Medulla oblongata (tissue), 1 donor: Measurements from ENCODE around the gene IVD.

Experiments used
- DNase-seq: peaks from one replicate; pipeline ENCODE4 v3.0.0-alpha.2; 2015; ENCODE audit errors: extremely low spot score

IVD gene

DNA sequence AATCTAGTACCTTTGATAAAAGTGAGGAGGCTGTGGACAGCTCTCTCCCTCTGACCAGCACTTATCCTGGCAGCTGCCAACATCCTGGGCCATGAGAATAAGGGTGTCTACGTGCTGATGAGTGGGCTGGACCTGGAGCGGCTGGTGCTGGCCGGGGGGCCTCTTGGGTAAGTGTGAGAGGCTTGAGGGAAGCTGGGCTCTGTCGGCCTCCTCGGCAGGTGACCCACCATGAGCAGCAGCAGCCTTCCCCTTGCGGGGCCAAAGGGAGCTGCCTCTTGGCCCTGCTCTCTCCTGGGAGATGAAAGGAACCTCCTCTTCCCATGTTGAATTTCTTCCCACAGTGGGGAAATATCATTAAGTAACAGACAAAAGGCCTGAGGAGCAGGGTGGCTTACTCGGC, 9.2 kb downstream of the IVD start:
- no peak for DNase-seq

DNA sequence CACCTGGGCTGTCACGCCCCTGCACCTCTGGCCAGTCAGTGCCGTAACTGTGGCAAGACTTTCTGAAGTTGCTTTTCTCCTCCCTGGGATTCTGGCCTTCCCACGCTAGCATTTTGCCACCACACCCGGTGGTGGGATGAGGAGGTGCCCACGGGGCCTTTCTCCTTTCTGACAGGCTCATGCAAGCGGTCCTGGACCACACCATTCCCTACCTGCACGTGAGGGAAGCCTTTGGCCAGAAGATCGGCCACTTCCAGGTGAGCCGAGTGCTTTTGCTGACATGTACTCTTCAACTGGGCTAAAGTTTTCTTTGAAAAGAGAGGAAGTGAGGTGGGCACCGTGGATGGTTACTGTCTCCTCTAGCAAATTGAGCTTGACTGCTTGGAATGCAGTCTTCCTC, 9.6 kb downstream of the IVD start:
- no peak for DNase-seq

DNA sequence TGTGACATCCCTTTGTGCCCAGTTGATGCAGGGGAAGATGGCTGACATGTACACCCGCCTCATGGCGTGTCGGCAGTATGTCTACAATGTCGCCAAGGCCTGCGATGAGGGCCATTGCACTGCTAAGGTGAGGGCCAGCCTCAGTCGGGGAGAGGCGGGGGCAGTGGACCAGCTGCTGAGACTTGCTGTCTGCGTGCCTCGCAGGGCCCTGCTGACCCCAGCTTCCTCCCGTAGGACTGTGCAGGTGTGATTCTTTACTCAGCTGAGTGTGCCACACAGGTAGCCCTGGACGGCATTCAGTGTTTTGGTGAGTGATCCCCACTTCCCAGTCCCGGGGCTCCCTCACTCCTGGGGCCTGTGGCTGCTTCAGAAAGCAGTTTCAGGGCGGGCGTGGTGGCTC, 10.5 kb downstream of the IVD start:
- no peak for DNase-seq

DNA sequence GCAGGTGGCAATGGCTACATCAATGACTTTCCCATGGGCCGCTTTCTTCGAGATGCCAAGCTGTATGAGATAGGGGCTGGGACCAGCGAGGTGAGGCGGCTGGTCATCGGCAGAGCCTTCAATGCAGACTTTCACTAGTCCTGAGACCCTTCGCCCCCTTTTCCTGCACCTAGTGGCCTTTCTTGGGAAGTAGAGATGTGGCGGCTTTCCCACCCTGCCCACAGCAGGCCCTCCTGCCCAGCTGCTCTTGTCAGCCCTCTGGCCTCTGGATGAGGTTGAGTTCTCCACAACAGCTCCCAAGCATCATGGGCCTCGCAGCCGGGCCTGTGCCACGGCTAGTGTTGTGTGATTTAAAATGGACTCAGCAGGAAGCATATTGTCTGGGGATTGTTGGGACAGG, 12.5 kb downstream of the IVD start:
- DNase-seq, result no peak

DNA sequence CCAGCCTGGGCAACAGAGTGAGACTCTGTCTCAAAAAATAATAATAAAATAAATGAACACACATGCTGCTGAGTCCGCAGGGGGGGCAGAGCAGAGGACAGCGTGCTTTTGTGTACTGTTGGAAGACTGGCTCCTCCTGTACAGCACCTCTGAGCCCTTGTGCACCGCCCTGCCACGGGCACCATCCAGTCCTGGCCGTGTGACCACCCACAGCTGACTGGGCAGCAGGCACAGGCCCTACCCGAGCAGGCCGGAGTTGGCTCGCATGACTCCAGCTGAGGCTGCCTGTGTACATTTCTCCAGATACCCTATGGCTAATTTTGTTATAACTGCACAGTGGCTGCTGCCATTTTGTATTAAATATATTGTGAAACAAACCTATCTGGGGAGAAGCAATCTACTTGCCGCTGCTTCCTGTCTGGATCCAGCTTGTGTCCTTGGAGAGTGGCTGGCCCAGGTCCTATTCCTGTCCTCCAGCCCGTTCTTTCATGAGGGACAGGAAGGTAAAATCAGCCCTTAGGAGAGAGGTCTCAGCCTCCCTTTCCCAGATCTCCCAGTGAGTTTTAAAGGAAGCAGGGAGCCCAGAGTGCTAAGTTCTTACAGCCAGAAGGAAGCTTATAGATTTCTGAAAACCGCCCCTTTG, 14.6 kb downstream of the IVD start:
- no peak for DNase-seq

DNA sequence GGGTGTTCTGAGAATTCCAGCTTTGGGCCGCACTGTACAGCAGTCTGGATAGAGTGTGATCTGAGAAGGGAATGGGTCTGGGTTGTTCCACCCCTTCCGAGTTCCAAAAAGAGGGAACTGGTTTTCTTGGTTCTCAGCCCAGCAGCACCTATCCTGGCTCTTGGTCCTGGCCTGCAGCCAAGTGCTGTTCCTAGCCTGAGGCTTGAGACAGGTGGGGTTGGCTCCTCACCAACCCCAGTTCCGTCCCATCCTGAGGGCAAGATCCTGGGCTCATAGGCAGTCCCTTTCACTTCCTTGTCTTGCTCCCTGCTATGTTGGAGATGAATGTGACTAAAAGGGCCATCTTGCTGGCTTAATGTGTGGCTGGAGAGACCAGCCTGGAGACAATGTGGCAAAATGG, 15.2 kb downstream of the IVD start:
- DNase-seq, result no peak

DNA sequence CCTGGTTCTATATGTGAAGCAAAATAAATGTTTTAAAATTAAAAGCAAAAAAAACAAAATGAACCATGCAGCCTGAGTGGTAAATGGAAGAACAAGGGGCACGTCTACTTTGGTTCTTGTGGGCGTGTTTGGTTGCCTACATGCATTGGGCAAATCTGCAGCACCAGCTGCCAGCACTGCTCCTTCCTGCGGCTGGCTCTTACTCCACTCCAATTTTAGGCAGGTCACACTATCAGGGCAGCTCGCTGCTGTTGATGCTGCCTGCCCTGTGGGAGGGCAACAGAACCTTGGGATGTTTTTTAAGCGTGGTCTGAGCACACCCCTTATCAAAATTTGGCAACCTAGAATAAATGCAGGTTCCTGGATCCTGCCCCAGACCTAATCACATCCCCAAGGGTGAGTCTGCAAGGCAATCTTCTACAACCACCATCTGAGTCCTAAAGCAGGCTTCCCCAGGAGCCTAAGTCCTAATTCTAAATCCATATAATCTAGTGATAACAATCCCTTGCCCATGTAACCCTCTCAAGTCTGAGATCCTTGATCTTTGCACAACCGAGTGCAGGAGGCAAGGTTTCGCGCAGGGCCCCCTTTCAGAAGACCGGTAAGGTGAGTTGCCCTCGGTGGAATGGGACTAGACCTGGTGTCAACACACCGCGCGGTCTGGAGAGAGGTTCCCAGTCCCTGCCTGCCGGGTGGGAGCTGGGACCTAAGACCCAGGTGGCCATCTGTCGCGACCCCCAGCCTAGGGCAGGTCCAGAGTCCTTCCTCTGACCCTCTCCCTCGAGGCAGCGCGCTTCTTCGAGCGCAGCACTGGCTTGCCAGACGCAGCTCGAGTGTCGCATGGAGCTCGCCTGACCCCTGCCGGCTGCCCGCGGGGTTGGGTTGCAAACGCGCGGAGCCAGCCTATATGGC, 15.9 kb downstream of the IVD start:
- DNase-seq, result peak; percentile 75

DNA sequence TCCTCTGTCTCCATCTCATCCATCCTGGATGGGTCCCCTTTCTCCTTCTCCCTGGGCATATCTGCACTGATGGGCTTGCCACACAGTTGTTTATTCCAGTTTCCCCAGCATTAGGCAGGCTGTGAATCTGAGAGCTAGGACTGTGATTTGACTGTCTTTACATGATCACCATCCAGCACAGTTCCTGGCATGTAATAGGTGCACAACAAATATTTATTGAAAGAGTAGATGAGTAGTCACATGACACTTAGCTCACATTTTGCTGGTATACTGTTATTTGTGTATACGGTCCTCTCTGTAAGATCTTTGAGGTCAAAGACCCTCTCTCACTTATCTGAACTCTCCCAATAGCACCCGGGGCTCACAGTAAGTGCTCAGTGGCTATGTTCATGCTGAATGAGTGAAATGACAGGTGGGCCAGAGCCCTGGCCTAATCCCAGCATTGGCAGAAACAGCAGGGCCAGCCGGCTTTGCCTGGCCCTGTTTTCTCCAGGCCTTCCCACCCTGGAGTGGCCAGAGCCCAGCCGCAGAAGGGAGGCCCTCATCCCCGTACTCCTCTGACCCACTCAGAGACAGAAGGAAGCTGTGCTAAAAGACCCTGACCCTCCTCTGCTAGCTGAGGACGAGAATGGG, 19.0 kb downstream of the IVD start:
- no peak for DNase-seq

DNA sequence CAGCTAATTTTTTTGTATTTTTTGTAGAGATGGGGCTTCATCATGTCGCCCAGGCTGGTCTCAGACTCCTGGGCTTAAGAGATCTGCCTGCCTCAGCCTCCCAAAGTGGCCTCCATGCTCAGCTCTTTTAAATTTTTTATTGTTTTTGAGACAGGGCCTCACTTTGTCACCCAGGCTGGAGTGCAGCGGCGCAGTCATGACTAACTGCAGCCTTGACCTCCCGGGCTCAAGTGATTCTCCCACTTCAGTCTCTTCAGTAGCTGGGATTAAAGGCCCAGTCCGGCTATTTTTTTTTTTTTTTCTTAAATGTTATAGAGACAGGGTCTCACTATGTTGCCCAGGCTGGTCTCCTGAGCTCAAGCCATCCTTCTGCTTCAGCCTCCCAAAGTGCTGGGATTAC, 20.1 kb downstream of the IVD start:
- no peak for DNase-seq

DNA sequence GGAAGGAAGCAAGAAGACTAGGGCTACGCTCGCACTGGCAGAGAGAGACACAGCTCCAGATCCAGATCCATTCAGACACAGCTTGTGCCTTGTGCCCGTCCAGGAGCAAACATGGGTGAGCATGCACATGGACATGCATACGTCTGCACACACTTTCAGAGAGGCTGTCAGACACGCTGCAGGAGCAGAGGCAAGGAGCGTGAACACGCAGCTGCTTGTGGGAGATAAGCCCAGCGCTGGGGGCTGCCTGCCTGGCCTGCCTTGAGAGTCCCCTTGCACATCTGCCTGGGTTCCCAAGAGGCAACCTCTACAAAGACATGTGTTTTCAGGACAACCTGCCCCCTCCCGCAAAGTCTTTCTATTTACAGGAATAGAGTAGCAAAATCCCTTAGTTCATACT, 21.6 kb downstream of the IVD start:
- no peak for DNase-seq

DNA sequence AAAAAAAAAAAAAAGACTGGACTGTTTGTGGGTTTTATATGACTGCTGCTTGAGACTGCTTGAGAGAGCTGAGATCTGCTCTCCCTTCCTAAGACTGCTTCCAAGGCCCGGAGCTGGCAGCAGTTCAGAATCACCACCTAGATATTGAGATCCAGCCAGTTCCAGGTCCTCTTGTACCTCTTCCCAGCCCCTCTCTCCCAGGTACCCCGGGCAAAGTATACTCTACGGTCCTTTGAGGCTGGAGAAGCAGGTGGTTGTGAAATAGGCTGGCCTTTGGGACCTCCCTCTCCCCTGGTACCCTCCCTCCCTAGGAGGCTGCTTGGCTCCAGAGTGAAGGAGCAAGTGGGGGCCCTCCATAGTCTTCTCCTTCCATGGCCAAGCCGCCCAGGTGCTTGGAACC, 22.6 kb downstream of the IVD start:
- no peak for DNase-seq

DNA sequence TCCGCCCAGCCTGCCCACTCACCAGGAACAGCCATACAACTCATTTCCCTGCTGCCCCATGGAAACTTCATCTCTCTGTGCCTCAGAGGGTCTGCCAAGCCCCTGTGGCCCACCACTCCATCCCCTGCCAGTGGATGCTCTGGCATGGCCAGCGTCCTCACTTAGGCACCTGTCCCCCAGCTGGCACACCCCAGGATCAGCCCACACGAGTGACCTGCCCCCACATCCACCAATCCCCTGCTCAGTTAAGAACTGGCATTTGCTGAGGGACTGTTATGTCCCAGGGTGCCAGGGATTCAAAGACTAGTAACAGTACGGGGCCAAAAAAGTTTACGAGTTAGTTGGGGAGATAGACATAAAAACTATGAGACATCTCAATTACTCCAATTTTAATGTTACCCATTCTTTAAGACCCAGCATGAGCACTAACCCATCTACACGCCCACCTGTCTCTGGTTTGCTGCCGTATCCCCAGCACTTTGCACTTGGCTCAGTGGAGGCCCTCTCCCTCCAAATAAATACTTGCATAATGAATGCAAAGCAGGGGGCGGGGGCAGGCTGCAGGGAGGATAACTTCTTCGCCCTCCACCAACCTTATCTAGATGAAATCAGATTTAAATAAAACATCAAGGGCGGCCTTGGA, 23.6 kb downstream of the IVD start:
- DNase-seq, result no peak

DNA sequence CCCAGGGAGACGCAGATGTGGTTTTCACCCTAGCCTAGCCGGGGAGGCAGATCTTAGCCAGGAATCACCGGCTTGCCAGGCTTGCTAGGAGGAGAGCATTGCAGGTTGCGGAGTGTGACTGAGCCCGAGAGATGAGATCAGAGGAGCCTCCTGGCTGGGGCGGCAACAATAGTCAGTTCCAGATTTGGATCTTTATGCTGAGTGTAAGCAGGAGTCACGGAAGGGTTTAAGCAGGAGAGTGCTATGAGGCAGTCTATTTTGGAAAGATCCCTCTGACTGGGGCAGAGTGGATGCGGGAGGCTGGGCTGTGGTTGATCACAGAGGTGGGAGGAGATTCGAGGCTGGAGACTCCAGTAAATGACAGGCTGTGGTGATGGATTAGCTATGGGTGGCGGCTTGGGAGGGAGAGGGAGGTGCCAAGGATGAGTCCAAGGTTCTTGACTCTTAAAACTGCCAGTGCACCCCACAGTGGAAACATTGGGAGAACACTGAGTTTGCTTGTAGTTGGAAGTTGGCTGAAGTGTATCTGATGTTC, 24.7 kb downstream of the IVD start:
- no peak for DNase-seq

DNA sequence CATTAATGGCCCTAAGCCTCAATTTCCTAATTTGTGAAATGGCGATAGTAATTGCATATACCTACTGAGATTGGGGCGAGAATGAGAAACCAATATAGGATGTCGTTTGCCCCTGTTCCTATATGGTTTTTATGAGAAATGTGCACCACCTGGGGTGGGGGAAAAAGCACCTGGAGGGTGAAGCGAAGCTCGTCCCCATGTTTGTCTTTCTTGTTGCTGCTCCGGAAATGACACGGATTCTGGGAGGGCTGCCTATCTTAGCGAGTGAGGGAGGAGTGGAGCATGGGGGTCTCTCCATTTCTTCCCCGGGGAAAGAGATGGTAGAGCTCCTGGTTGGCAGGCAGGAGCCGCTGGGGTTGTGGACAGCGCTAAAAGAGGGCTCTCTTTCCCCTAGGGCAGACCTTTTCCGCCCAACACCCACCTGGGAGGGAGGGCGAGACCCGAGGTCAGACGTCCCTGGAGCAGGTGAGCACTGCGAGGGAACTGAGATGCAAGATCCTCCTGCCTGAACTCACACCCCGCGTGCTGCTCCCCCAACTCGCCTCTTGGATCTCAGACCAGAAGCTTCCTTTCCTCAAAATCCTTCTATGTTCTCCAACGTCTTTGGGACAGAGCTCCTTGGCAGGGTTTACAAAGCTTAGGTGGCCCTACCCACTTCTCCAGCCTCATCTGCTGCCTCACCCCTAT, 29.6 kb downstream of the IVD start:
- no peak for DNase-seq

DNA sequence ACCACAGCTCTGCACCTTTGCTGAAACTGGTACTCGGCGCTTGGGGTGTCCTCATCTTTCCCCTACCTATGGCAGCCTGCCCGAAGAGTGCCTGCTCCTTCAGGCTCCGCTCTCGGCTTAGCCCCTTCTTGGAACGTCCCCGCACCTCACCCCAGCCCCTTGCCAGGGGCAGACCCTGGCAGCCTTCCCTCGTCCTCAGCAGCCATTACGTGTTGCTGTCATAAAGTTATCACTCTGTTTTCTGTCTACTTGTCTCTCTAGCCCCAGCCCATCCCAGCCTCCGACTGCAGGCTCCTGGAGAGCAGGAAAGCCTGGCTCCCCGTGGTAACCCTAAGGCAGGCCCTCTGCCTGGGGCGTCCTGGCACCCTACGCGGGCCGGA, 30.1 kb downstream of the IVD start:
- no peak for DNase-seq

DNA sequence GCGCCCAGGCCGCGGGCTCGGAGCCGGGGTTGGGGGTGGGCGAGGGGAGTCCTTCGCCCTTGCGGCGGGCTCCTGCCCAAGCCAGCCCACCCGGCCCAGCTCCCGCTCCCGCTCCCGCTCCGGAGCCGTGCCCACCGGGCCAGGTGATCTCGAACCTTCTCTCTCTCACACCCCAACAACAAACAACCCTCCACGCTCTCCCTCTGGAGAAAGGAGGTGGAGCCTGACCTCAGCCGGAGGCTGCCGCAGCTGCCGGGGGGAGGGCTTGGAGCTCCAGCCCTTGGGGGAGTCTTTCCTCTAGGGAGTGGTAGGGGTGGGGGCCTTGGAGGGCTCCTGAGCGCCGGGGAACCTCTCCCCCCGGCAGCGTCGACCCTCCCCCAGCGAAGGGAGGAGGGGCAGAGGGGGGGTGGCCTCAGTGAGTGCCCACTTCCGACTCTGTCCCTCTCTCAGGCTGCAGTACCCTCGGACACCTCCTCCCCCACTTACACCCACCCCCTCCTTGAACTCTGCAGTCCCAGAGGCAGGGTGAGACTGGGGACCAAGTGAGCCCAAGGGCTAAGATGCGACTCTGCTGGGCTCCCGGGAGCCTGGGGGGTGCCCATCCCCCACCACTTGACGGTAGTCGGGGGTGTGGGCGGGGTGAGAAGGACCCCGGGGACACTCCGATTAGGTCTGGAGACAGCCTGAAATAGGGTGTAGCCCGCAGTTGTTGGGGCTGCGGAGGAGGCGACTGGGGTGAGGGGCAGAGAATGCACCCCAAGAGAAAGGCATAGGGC, 30.7 kb downstream of the IVD start:
- DNase-seq, result no peak

DNA sequence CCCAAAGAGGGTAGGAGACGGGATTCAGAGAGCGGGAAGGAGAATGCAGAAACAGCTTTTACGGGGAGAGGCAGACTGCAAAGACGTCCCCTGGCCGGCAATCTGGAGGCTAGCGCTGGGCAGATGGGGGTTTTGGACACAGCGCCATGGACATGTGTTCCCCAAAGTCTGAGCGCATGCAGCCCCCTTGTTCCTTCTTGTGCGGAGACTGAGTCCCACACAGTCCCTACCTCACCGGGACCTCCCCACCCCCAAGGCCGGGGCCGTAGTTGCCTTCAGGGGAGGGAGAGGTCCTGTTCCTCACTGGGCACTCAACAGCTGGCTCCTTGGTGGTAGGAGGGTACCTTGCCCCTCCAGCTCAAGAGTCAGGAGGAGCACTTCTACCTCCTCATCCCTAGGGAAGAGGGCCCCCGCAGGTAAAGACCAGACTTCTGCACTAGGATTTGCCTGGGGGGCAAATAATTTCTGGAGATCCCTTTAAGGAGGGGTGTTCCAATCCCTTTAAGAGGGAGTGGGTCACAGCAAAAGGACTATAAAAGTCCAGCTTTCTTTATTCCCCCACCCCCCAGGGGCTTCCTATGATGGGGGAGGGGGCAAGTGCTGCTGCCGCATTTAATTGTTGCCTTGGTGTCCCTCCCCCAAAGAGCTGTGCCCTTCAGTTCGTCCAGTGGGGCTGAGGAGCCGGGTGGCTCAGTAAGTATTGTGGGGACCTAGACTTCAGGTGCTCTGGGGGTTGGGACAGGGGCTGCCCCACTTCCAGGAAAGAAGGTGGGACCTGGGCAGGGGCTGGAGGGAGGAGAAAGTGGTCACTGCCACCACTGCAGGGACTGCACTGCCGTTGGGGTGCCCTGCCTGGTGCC, 31.5 kb downstream of the IVD start:
- no peak for DNase-seq

DNA sequence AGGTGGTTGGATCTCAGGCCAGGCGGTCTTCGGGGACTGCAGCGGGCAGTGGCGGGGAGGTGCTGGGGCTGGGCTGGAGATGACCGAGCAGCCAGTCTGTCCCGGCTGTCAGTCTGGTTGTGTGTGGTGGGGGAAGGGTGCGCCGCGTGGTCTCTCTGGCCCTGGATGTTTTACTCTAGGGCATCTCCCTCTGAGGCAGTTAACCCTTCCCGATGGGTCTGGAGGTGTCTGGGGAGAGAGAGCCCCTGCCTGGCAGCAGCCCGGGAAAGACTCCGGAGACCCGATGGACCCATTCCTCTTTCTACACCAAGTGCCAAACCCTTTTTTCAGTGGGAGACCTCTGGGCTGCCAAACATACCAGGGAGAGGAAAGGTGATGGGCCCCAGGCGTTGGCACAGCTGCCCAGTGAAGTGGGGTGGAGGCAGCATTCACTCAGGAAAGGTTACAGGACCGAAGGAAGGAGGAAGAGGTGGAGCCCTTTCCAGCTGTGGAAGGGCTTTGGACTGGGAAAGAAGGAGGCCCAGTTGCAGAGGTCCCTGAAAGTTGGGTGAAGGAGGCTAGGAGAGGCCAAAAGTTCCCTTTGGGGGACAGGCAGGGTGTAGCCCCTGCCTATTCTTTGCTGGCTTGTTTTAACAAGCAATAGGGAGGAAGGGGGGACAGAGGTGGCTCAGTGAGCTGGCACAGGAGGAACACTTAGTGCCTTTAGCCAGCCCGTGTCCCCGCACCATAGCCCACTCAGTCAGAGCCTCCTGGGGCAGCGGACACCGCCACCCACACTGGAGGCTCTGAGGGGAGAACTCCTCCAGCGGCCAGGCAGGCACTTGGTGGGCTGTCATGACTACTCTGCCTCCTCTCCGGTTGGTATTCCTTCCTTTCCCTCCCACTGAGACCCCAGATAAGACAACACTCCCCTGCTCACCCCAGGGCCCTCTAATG, 32.4 kb downstream of the IVD start:
- no peak for DNase-seq

DNA sequence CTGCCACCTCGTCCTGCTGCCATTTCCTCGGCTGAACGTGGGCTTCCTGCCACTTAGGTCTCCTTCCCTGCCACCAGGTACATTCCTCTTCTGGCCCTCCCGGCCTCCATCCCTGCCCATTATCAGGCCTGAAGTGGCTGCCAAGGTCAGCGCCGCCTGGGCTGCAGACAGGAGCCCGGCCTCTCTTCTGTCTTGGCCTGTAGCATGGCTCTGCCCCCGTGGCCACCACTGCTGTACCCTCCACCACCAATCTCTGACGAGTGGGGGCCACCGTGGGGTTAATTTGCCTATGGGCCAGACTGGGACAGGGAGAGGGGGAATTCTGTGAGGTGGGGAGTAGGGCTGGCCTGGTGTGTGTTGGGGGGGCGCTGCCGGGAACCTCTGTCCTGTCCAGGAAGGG, 33.1 kb downstream of the IVD start:
- DNase-seq, result no peak
